Fibroblast of mammary gland (primary cell): Measurements from ENCODE around the gene PLPP4.

Source experiments
- DNase-seq: peaks from one replicate; pipeline ENCODE4 v3.0.0-alpha.2; 2010; ENCODE audit warnings: low read depth
- H3K4me3 ChIP-seq: 2 replicates; pipeline ENCODE4 v1.5.1; 2011; ENCODE audit warnings: low read depth, mild to moderate bottlenecking, low read length, moderate library complexity; ENCODE audit not compliant: control insufficient read depth
- CTCF ChIP-seq: conservative IDR thresholded peaks from 2 replicates; pipeline ENCODE4 v1.5.1; 2011; ENCODE audit warnings: low read depth, low read length, inconsistent platforms; ENCODE audit not compliant: control insufficient read depth, insufficient read depth

PLPP4 gene

GRCh38 chr10:120511165-120511564 is 54.1 kb downstream of the PLPP4 start:
- peak; percentile 3 for DNase-seq

GRCh38 chr10:120513307-120513796 is 56.3 kb downstream of the PLPP4 start:
- no peak for TF ChIP-seq CTCF
- no peak for DNase-seq
- no peak overlapping the region for H3K4me3 ChIP-seq

More at GRCh38 chr10:120511165-120511564, 54.1 kb downstream of the PLPP4 start:
- H3K4me3 ChIP-seq = no peak overlapping the region
- TF ChIP-seq CTCF = no peak

GRCh38 chr10:120514035-120514620 is 57.1 kb downstream of the PLPP4 start:
- DNase-seq = peak; percentile 30
- no peak overlapping the region for H3K4me3 ChIP-seq
- TF ChIP-seq CTCF = no peak

GRCh38 chr10:120514959-120515358 is 57.9 kb downstream of the PLPP4 start:
- H3K4me3 ChIP-seq = no peak overlapping the region
- TF ChIP-seq CTCF = no peak
- no peak for DNase-seq

GRCh38 chr10:120515741-120516140 is 58.7 kb downstream of the PLPP4 start:
- no peak overlapping the region for H3K4me3 ChIP-seq
- TF ChIP-seq CTCF = no peak

GRCh38 chr10:120516426-120516825 is 59.4 kb downstream of the PLPP4 start:
- H3K4me3 ChIP-seq = no peak overlapping the region
- no peak for DNase-seq
- no peak for TF ChIP-seq CTCF

More at GRCh38 chr10:120515741-120516140, 58.7 kb downstream of the PLPP4 start:
- DNase-seq = no peak
